T-helper 17 cell (primary cell): ENCODE data around the gene BSG. TPM values are rescaled to one million over a fixed set of nuclear protein-coding genes. Genes with fewer than 3 reads are reported as not detected.

Experiments
- ATAC-seq: fragments of 150-1000 bp; cut with Tn5 transposase; 2 replicates; pipeline ENCODE4 v1.10.0; 2021; ENCODE audit warnings: mild to moderate bottlenecking, moderate library complexity
- DNase-seq, 3 donors: peaks; one replicate each; pipeline versions ENCODE4 v3.0.0 to v3.0.0-alpha.2; 2020 to 2021
- H3K9me3 ChIP-seq: one replicate; pipeline ENCODE4 v1.7.0; 2013; ENCODE audit warnings: low read length, mild to moderate bottlenecking; ENCODE audit not compliant: control insufficient read depth, poor library complexity, severe bottlenecking
- H3K27ac Mint-ChIP-seq: one replicate; pipeline ENCODE4 v1.8.0; 2022; ENCODE audit warnings: mild to moderate bottlenecking, moderate library complexity, mixed read lengths
- H3K27me3 Mint-ChIP-seq: one replicate; pipeline ENCODE4 v1.8.0; 2022; ENCODE audit warnings: mixed read lengths
- H3K36me3 Mint-ChIP-seq: one replicate; pipeline ENCODE4 v1.8.0; 2022; ENCODE audit warnings: low read depth, mixed read lengths
- H3K4me1 Mint-ChIP-seq: one replicate; pipeline ENCODE4 v1.8.0; 2022; ENCODE audit warnings: mild to moderate bottlenecking, mixed read lengths
- H3K4me3 Mint-ChIP-seq: one replicate; pipeline ENCODE4 v1.8.0; 2022; ENCODE audit warnings: mild to moderate bottlenecking, moderate library complexity, mixed read lengths
- total RNA-seq, 4 donors: library from RNA in 2 of 4; stranded (reverse) in 2 of 4; gene quantifications; one replicate each; pipeline ENCODE4 v1.2.3 and lab custom pipeline; 2022 to 2026

BSG gene
- total RNA-seq, 2 donors from 2014 or later: 152 to 165 TPM

- Mint-ChIP-seq H3K27me3 (no peaks in the 10 kb centered on the region), H3K4me1 (peaks cover 16% of the 10 kb centered on the region), H3K36me3 (no peaks in the 10 kb centered on the region), H3K4me3 (peak overlapping the region; percentile 70), H3K27ac (no peak overlapping the region)
- DNase-seq (no peak), ATAC-seq (no peak)
- H3K9me3 ChIP-seq: no peaks in the 10 kb centered on the region
Observed at GRCh38 chr19:535017-535835, 37.2 kb upstream of the BSG start.

DNA sequence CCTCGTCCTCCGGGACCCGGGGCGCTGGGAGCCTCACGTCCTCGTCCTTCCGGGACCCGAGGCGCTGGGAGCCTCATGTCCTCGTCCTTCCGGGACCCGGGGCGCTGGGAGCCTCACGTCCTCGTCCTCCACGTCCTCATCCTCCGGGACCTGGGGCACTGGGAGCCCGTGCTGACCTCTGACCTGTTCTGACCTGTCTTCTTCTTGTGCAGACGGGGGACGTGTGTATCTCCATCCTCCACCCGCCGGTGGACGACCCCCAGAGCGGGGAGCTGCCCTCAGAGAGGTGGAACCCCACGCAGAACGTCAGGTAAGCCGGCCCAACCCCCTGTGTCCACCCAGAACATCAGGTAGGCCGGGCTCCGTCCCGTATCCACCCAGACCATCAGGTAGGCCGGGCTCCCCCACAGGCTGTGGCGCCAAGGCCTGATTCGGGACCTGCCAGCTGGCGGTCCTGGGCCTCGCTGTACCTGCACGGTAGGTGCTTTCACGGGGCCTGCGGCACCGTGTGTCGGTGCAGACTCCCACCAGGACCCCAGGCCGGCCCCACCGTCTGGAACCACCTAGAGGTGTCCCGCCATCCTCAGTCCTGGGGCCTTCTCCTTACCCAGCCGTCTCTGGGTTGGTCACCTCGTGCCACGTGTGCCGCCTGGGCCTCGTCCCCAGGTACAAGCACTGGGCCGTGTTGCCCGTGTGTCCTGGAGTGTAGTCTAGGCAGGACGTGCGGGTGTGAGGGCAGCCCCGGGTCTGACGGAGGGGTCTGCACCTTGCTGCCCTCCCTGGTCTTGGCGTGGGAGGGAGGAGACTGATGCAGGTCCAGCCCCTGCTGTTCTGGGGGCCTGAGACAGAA is 36.1 kb upstream of the BSG start:
- Mint-ChIP-seq H3K36me3 (no peaks in the 10 kb centered on the region), H3K4me3 (no peak overlapping the region), H3K4me1 (peaks cover 15% of the 10 kb centered on the region), H3K27ac (no peak overlapping the region), H3K27me3 (no peaks in the 10 kb centered on the region)
- H3K9me3 ChIP-seq: no peaks in the 10 kb centered on the region
- DNase-seq (no peak), ATAC-seq (no peak)

DNA sequence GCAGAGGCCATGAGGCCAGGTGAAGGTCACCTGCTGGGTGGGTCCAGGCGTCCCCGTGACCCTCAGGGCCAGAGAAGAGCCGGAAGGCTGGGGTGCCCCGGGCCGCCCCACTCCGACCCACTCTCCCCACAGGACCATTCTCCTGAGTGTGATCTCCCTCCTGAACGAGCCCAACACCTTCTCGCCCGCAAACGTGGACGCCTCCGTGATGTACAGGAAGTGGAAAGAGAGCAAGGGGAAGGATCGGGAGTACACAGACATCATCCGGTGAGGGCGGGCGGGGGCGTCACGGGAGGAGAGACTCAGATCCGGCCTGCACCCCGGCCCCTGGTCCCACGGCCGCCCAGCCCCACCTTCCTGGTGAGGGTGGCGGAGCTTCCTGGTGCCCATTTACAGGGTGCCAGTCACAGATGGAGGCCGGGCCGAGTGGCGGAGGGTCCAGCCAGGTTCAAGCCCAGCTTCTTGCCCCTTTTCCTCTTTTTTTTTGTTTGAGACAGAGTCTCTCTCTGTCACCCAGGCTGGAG is 35.5 kb upstream of the BSG start:
- H3K27ac Mint-ChIP-seq: no peak overlapping the region
- H3K36me3 Mint-ChIP-seq: no peaks in the 10 kb centered on the region
- no peak overlapping the region for H3K4me3 Mint-ChIP-seq
- H3K4me1 Mint-ChIP-seq: peaks cover 15% of the 10 kb centered on the region
- ATAC-seq (no peak), DNase-seq (no peak)
- no peaks in the 10 kb centered on the region for H3K9me3 ChIP-seq
- no peaks in the 10 kb centered on the region for H3K27me3 Mint-ChIP-seq

DNA sequence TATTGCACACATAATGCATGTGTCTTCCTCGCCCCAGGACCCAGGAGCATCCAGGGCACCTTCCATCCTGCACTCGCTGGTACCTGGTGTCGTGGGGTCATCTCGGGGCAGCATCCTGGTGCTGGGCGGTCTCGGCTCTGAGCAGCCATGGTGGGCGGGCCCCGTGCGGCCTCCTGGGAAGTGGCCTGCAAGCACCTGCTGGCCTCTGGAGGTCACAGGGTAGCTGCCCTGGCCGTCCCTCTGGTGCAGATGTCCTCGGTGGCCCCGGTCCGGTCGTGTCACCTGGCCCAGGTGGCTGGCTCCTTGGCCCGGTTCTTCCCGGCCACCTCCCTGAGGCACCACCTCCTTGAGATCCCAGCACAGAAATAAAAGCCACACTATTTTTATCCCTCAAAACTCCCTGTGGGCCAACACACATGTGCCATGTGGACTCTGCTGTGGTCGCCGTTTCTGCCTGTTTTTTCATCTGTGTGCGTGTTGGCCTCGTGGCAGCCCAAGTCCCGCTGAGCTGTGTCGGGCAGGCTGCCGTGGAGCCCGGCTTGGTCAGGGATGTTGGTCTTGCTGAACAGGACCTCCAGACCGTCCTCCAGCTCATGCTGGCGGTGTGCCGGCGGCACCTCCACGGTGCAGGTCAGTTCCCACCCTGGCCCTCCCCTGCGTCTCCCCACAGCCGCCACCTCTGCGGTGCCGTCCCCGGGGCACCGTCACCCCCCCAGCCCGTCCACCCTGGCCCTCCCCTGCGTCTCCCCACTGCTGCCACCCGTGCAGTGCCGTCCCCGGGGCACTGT is 33.6 kb upstream of the BSG start:
- H3K4me3 Mint-ChIP-seq: no peak overlapping the region
- ATAC-seq (no peak), DNase-seq (no peak)
- H3K36me3 Mint-ChIP-seq: no peaks in the 10 kb centered on the region
- no peaks in the 10 kb centered on the region for H3K27me3 Mint-ChIP-seq
- no peaks in the 10 kb centered on the region for H3K9me3 ChIP-seq
- H3K27ac Mint-ChIP-seq: no peak overlapping the region
- H3K4me1 Mint-ChIP-seq: peaks cover 11% of the 10 kb centered on the region

DNA sequence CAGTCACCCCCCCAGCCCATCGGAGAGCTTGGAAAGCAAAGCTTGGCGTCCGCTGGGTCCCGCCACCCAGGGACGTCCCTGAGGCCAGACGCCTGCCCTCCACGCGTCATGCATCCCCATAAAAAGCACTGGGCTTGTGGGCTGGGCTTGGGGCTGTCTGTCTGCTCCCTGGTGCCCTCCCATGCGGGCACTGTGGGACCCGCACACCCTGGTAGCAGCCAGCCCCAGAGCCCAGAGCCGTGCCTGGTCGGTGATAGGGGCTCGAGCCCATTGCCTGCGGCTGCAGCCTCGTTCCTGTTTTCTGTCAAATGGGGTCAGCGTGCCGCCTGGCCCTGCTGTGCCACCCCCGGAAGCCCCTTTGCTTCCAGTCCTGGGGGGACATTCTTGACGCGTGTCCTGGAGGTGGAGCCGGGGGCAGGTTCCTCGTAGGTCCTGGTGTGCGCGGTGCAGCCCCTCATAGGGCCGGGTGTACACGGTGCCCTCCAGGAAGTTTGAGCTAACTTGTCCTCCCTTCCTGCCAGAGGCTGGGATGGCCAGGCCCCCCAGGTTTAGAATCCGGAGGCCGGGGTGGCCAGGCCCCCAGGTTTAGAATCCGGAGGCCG is 32.9 kb upstream of the BSG start:
- H3K27me3 Mint-ChIP-seq: no peaks in the 10 kb centered on the region
- no peak for DNase-seq
- peaks cover 13% of the 10 kb centered on the region for H3K4me1 Mint-ChIP-seq
- no peak for ATAC-seq
- H3K9me3 ChIP-seq: no peaks in the 10 kb centered on the region
- H3K4me3 Mint-ChIP-seq: no peak overlapping the region
- no peak overlapping the region for H3K27ac Mint-ChIP-seq
- no peaks in the 10 kb centered on the region for H3K36me3 Mint-ChIP-seq

DNA sequence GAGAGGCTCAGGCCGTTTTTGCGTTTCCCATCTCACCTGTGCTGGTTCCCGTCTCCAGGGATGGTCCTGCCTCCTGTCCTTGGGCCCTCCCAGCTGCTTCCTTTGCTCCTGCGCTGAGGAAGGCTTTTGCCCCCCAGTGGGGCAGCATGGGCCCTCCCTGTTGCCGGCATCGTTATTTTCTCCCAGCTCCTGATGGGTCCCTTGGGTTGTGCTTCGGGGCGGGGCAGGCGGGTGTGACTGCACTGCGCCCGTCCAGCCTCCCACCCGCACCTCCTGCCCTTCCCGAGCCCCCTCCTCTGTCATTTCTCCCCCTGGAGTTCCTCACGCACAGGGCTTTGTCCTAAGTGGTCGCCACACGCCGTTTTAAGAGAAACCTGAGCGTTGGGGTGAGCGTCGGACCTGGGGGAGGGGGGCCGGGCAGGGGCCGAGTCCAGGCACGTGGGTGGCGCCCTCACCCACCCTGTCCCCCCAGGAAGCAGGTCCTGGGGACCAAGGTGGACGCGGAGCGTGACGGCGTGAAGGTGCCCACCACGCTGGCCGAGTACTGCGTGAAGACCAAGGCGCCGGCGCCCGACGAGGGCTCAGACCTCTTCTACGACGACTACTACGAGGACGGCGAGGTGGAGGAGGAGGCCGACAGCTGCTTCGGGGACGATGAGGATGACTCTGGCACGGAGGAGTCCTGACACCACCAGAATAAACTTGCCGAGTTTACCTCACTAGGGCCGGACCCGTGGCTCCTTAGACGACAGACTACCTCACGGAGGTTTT is 31.3 kb upstream of the BSG start:
- Mint-ChIP-seq H3K4me3 (no peak overlapping the region), H3K4me1 (peaks cover 16% of the 10 kb centered on the region), H3K27me3 (no peaks in the 10 kb centered on the region), H3K36me3 (no peaks in the 10 kb centered on the region), H3K27ac (no peak overlapping the region)
- ATAC-seq: no peak
- H3K9me3 ChIP-seq: no peaks in the 10 kb centered on the region
- no peak for DNase-seq

DNA sequence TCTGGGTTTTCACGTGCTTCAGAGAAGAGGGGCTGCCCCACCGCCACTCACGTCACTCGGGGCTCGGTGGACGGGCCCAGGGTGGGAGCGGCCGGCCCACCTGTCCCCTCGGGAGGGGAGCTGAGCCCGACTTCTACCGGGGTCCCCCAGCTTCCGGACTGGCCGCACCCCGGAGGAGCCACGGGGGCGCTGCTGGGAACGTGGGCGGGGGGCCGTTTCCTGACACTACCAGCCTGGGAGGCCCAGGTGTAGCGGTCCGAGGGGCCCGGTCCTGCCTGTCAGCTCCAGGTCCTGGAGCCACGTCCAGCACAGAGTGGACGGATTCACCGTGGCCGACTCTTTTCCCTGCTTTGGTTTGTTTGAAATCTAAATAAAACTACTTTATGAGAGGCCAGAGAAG is 30.7 kb upstream of the BSG start:
- ATAC-seq: no peak
- Mint-ChIP-seq H3K27me3 (no peaks in the 10 kb centered on the region), H3K27ac (no peak overlapping the region), H3K4me1 (peaks cover 16% of the 10 kb centered on the region), H3K36me3 (no peaks in the 10 kb centered on the region), H3K4me3 (no peak overlapping the region)
- no peak for DNase-seq
- no peaks in the 10 kb centered on the region for H3K9me3 ChIP-seq

DNA sequence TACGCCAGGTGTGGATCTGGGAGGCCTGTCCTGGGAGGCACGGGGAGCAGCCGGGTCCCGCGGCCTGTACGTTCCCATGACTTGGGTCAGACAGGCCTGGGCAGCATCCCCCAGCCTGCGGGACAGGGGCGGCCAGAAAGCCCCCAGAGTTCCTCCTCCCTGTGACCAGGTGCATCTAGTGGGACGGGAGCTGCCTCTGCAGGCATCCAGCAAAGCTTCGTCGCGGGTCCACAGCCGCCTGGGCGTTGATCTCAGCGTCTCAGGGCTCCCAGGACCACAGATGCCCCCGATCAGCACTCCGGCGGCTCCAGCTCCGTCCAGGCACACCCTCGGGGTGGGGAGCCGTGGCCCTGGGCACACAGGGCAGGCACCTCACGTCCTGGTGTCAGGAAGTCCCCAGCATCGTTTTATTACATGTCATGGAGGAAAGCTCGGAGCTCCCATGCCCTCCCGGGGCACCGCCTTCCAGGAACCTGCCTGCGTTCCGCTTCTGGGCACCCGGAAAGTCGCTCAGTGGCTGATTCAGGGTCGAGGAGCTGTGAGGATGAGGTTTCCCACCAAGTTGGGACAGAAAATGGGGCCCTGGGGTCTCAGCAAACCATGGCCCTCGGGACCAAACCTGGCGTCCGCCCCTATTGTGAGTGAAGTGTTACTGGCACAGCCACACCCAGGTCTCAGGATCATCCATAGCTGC is 30.1 kb upstream of the BSG start:
- H3K27ac Mint-ChIP-seq: no peak overlapping the region
- ATAC-seq: no peak
- peaks cover 16% of the 10 kb centered on the region for H3K4me1 Mint-ChIP-seq
- DNase-seq: no peak
- no peaks in the 10 kb centered on the region for H3K36me3 Mint-ChIP-seq
- no peaks in the 10 kb centered on the region for H3K27me3 Mint-ChIP-seq
- H3K9me3 ChIP-seq: no peaks in the 10 kb centered on the region
- no peak overlapping the region for H3K4me3 Mint-ChIP-seq

GRCh38 chr19:543910-544608 is 28.3 kb upstream of the BSG start, which contains the start of gene GZMM:
TSS of gene GZMM (plus strand) at chr19:544053. CDS start at chr19:544072, 19 bp downstream.
- peak; percentile 98 for ATAC-seq
- Mint-ChIP-seq H3K36me3 (no peaks in the 10 kb centered on the region), H3K27ac (peak within 1 kb of the TSS; percentile 84), H3K4me3 (peak within 1 kb of the TSS; percentile 88), H3K4me1 (peaks cover 12% of the 10 kb centered on the region), H3K27me3 (no peaks in the 10 kb centered on the region)
- peak; percentile 50 to 62 (median 50) for DNase-seq
- H3K9me3 ChIP-seq: no peaks in the 10 kb centered on the region

DNA sequence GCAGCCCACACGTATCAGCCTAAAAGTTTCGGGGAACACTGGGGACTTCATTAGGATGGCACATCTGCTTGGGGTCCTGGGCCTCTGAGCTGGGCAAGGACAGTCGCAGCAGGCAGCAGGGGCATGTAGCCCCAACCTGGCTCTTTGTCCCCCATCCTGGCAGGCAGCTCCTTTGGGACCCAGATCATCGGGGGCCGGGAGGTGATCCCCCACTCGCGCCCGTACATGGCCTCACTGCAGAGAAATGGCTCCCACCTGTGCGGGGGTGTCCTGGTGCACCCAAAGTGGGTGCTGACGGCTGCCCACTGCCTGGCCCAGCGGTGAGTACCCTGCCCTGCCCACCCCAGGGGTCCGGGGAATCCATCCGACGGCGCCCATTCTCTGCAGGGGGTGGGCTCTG is 25.3 kb upstream of the BSG start:
- H3K4me1 Mint-ChIP-seq: peaks cover 15% of the 10 kb centered on the region
- no peaks in the 10 kb centered on the region for H3K27me3 Mint-ChIP-seq
- H3K4me3 Mint-ChIP-seq: no peak overlapping the region
- ATAC-seq: no peak
- no peak for DNase-seq
- H3K27ac Mint-ChIP-seq: no peak overlapping the region
- no peaks in the 10 kb centered on the region for H3K36me3 Mint-ChIP-seq
- no peaks in the 10 kb centered on the region for H3K9me3 ChIP-seq
